H1 (cell line): ENCODE results near the gene ZNF512. TPM values are rescaled to one million over a fixed set of nuclear protein-coding genes. Genes with fewer than 3 reads are reported as not detected.

Source experiments
- CTCF ChIA-PET: fragments of 300-600 bp; sonication (Branson Sonifier 250); formaldehyde crosslinking; loops from one replicate; lab custom pipeline; 2021; ENCODE audit not compliant: partially characterized antibody; lab: Charles Lee
- POLR2A ChIA-PET: fragments of 300-600 bp; sonication (Branson Sonifier 250); formaldehyde crosslinking; loops from one replicate; lab custom pipeline; 2021; ENCODE audit warnings: inconsistent platforms; ENCODE audit not compliant: partially characterized antibody; lab: Charles Lee
- DNase-seq, 2 experiments: peaks; one replicate each; pipeline versions ENCODE4 v3.0.0 to v3.0.0-alpha.2; 2010 to 2022; ENCODE audit warnings: low spot score in 2 of 2, low read depth in 1 of 2, mixed read lengths in 1 of 2
- FAIRE-seq: peaks from 2 replicates; lab custom pipeline; 2011; peaks lifted over from hg19 to GRCh38; lab: Jason Lieb, UNC
- H2AFZ ChIP-seq: 2 replicates; pipeline ENCODE4 v1.8.1; 2012; ENCODE audit warnings: low read length, inconsistent platforms
- H2AK5ac ChIP-seq: 2 replicates; pipeline ENCODE4 v1.6.1; 2013; ENCODE audit warnings: low read depth, low read length
- H2BK120ac ChIP-seq: replicated peaks from 2 replicates; pipeline ENCODE3; 2013; ENCODE audit warnings: low read depth, low read length, inconsistent platforms
- H2BK12ac ChIP-seq: 2 replicates; pipeline ENCODE4 v1.6.1; 2013; ENCODE audit warnings: low read depth, low read length
- H2BK15ac ChIP-seq: 2 replicates; pipeline ENCODE4 v1.6.1; 2013; ENCODE audit warnings: low read length
- H2BK20ac ChIP-seq: 2 replicates; pipeline ENCODE4 v1.6.1; 2013; ENCODE audit warnings: low read length
- H2BK5ac ChIP-seq: 2 replicates; pipeline ENCODE4 v1.6.1; 2013; ENCODE audit warnings: low read depth, low read length
- H3K14ac ChIP-seq: 2 replicates; pipeline ENCODE4 v1.6.1; 2013; ENCODE audit warnings: inconsistent platforms; ENCODE audit not compliant: insufficient read length
- H3K18ac ChIP-seq: 2 replicates; pipeline ENCODE4 v1.6.1; 2013; ENCODE audit warnings: low read length; ENCODE audit errors: extremely low read depth
- H3K23ac ChIP-seq: 2 replicates; pipeline ENCODE4 v1.6.1; 2013; ENCODE audit warnings: inconsistent platforms; ENCODE audit not compliant: insufficient read length
- H3K23me2 ChIP-seq: 2 replicates; pipeline ENCODE4 v1.6.1; 2013; ENCODE audit warnings: low read depth, low read length
- H3K27ac ChIP-seq: 2 replicates; pipeline ENCODE4 v1.6.1; 2011; ENCODE audit warnings: low read depth, low read length, inconsistent platforms
- H3K27me3 ChIP-seq, 4 experiments: replicated peaks in 1 of 4; 1 replicate in 1 of 4; 2 replicates in 3 of 4; pipeline versions ENCODE4 v1.6.1 to v1.8.1; 2011 to 2013; ENCODE audit warnings: low read length in 3 of 4, mild to moderate bottlenecking in 3 of 4, inconsistent platforms in 2 of 4, mixed read lengths in 2 of 4, moderate library complexity in 1 of 4; ENCODE audit not compliant: control insufficient read depth in 3 of 4, insufficient read depth in 3 of 4; ENCODE audit errors: extremely low read depth in 1 of 4
- H3K36me3 ChIP-seq, 4 experiments: 2 replicates each; pipeline versions ENCODE4 v1.6.1 to v1.8.1; 2011 to 2013; ENCODE audit warnings: mild to moderate bottlenecking in 4 of 4, low read length in 3 of 4, moderate library complexity in 2 of 4, control low read depth in 1 of 4, inconsistent platforms in 1 of 4; ENCODE audit not compliant: insufficient read depth in 4 of 4, control insufficient read depth in 2 of 4
- H3K4ac ChIP-seq: replicated peaks from 2 replicates; pipeline ENCODE3; 2013; ENCODE audit warnings: low read length, low read depth, mixed read lengths, inconsistent platforms; ENCODE audit not compliant: insufficient read length
- H3K4me1 ChIP-seq, 4 experiments: replicated peaks in 1 of 4; 1 replicate in 1 of 4; 2 replicates in 3 of 4; pipeline versions ENCODE4 v1.6.1 to v1.8.1; 2011 to 2013; ENCODE audit warnings: low read length in 3 of 4, inconsistent platforms in 2 of 4, mixed read lengths in 1 of 4; ENCODE audit not compliant: insufficient read depth in 4 of 4, control insufficient read depth in 3 of 4
- H3K4me2 ChIP-seq, 2 experiments: 2 replicates each; pipeline versions ENCODE4 v1.6.1 to v1.8.1; 2011 to 2013; ENCODE audit warnings: low read depth in 2 of 2, low read length in 2 of 2, control low read depth in 1 of 2, inconsistent platforms in 1 of 2, mild to moderate bottlenecking in 1 of 2; ENCODE audit not compliant: insufficient read depth in 1 of 2
- H3K4me3 ChIP-seq, 4 experiments: fragments of 200-600, 300-600 bp in 1 of 4; sonication (generic), shearing (Covaris generic), sonication (Bioruptor Twin) in 1 of 4; 2 replicates each; pipeline versions ENCODE4 v1.5.1 to v1.8.1; 2011 to 2016; ENCODE audit warnings: low read length in 4 of 4, low read depth in 3 of 4, control low read depth in 2 of 4, inconsistent platforms in 2 of 4, mild to moderate bottlenecking in 2 of 4, mixed read lengths in 1 of 4, moderate library complexity in 1 of 4; ENCODE audit not compliant: insufficient read depth in 2 of 4; ENCODE audit errors: extremely low read depth in 1 of 4
- H3K56ac ChIP-seq: replicated peaks from 2 replicates; pipeline ENCODE3; 2013; ENCODE audit warnings: low read depth, mild to moderate bottlenecking, mixed read lengths, low read length, inconsistent platforms; ENCODE audit not compliant: insufficient read length
- H3K79me1 ChIP-seq: 2 replicates; pipeline ENCODE4 v1.6.1; 2013; ENCODE audit warnings: low read depth, low read length, control low read depth
- H3K79me2 ChIP-seq, 2 experiments: 2 replicates each; pipeline versions ENCODE4 v1.6.1 to v1.8.1; 2012 to 2013; ENCODE audit warnings: low read length in 2 of 2, mild to moderate bottlenecking in 2 of 2, inconsistent platforms in 1 of 2; ENCODE audit not compliant: insufficient read depth in 2 of 2, control insufficient read depth in 1 of 2
- H3K9ac ChIP-seq, 4 experiments: replicated peaks in 1 of 4; 1 replicate in 1 of 4; 2 replicates in 3 of 4; pipeline versions ENCODE4 v1.6.1 to v1.8.1; 2011 to 2013; ENCODE audit warnings: low read depth in 3 of 4, low read length in 3 of 4, control low read depth in 2 of 4, mild to moderate bottlenecking in 2 of 4, moderate library complexity in 2 of 4, inconsistent platforms in 1 of 4; ENCODE audit errors: extremely low read depth in 1 of 4
- H3K9me3 ChIP-seq, 2 experiments: 2 replicates each; pipeline versions ENCODE4 v1.6.1 to v1.8.1; 2012 to 2013; ENCODE audit warnings: mild to moderate bottlenecking in 2 of 2, moderate library complexity in 2 of 2, control low read depth in 1 of 2, inconsistent platforms in 1 of 2, low read depth in 1 of 2, low read length in 1 of 2, mixed read lengths in 1 of 2; ENCODE audit not compliant: insufficient read depth in 2 of 2
- H4K20me1 ChIP-seq, 2 experiments: replicated peaks in 1 of 2; 2 replicates each; pipeline versions ENCODE3 to v1.8.1; 2011 to 2013; ENCODE audit warnings: inconsistent platforms in 2 of 2, low read length in 2 of 2, mild to moderate bottlenecking in 1 of 2; ENCODE audit not compliant: insufficient read depth in 2 of 2, control insufficient read depth in 1 of 2
- H4K5ac ChIP-seq: 2 replicates; pipeline ENCODE4 v1.6.1; 2013; ENCODE audit warnings: low read length, low read depth, mixed read lengths, inconsistent platforms; ENCODE audit not compliant: insufficient read length
- H4K8ac ChIP-seq: 2 replicates; pipeline ENCODE4 v1.8.0; 2013; ENCODE audit warnings: mild to moderate bottlenecking, moderate library complexity, low read length, inconsistent platforms; ENCODE audit not compliant: insufficient read depth; ENCODE audit errors: extremely low read depth
- H4K91ac ChIP-seq: replicated peaks from 2 replicates; pipeline ENCODE3; 2013; ENCODE audit warnings: low read length, mixed read lengths, inconsistent platforms; ENCODE audit not compliant: insufficient read length
- RXRA ChIP-seq: IDR thresholded peaks from 2 replicates; pipeline ENCODE4 v1.6.1; 2011; ENCODE audit warnings: low read depth, mild to moderate bottlenecking, low read length, moderate library complexity; ENCODE audit not compliant: insufficient read depth
- SUZ12 ChIP-seq: fragments of 200-600 bp; sonication (generic); IDR thresholded peaks from 2 replicates; pipeline ENCODE4 v1.6.1; 2012; ENCODE audit warnings: mild to moderate bottlenecking, inconsistent platforms, low read length, moderate library complexity, mixed read lengths
- WGBS, 2 experiments: shearing (Covaris generic) in 1 of 2; methylation state at CpG; one replicate each; pipeline versions ENCODE4 v1.1.6 to v1.1.7; 2013 to 2015; ENCODE audit warnings: low lambda C conversion rate in 2 of 2, mixed read lengths in 2 of 2, inconsistent platforms in 1 of 2, low coverage in 1 of 2, missing lambda C conversion rate in 1 of 2; ENCODE audit not compliant: insufficient replicate concordance in 2 of 2, insufficient coverage in 1 of 2, insufficient read length in 1 of 2; ENCODE audit errors: extremely low coverage in 1 of 2, missing lambda C conversion rate in 1 of 2; 5-methylcytosine and 5-hydroxymethylcytosine counted together
- polyA plus RNA-seq, 7 experiments: library from polyadenylated mRNA; depleted of rRNA in 3 of 7; stranded (reverse) in 5 of 7; unstranded in 2 of 7; fragments of >200 nt in 5 of 7; fragments of 200-250 nt in 2 of 7; gene quantifications; 1 replicate in 5 of 7; 2 replicates in 1 of 7; 4 replicates in 1 of 7; pipeline versions ENCODE4 v1.2.1 to v1.2.3, GENCODE V29; 2011 to 2013; ENCODE audit warnings: missing spikeins in 2 of 7, mixed read lengths in 2 of 7
- total RNA-seq: library from RNA; stranded (reverse); fragmentation: NEBNext Ultra II Directional; extraction: Animal tissue kit (Norgen Biotek cat#: 25700); gene quantifications from 2 replicates; pipeline ENCODE4 v1.2.1, GENCODE V29; 2021
- TF ChIP-seq, protein P1 (sequence below): IDR thresholded peaks from 2 replicates; pipeline ENCODE4 v1.6.1; 2012; ENCODE audit warnings: low read length, inconsistent platforms

Gene ZNF512
- total and polyA plus RNA-seq, 2 of the 8 experiments (the other 6 are each of a cell fraction or from before 2014, with no cell fraction given): 17.6 to 37.9 TPM

DNA sequence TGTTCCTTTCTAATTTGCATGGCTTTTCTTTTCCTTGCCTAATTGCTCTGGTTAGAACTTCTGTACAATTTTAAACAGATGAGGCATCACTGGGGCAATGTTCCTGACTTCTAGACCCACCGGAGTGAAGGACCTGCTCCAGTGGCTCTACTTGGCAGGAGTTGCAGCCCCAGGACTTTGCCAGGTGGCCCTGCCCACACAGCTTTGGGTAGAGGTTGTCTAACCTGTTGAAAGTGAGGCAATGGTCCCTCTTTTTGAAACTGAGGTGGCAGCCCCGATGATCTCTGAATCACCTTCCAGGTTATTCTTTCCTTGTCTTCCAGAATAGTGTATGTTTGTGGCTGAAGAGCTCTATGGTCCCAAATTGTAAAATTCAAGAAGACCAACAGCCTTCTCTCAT is 29.9 kb upstream of the ZNF512 start:
- no peak overlapping the region for H2BK12ac ChIP-seq
- H2BK20ac ChIP-seq: no peak overlapping the region
- H3K79me1 ChIP-seq: no peaks in the 10 kb centered on the region
- H3K4me1 ChIP-seq: no peaks in the 10 kb centered on the region
- H2AK5ac ChIP-seq: no peak overlapping the region
- H3K18ac ChIP-seq: no peak overlapping the region
- no peaks in the 10 kb centered on the region; a peak in 1 of 7 replicates for H3K27me3 ChIP-seq
- ChIA-PET CTCF (interaction anchor here (1.0 kb wide), 1 partner anchor 17 kb away, joined by 3 read pairs; no protein-coding TSS in a partner anchor), POLR2A (no interaction called here)
- H4K8ac ChIP-seq: no peak overlapping the region
- H3K4me3 ChIP-seq: no peak overlapping the region
- H3K36me3 ChIP-seq: no peaks in the 10 kb centered on the region
- no peak overlapping the region for H3K27ac ChIP-seq
- H4K20me1 ChIP-seq: no peaks in the 10 kb centered on the region
- H4K91ac ChIP-seq: no peak overlapping the region
- no peak overlapping the region for H3K56ac ChIP-seq
- no peaks in the 10 kb centered on the region; a peak in 1 of 4 replicates for H3K9me3 ChIP-seq
- no peak overlapping the region for H2BK120ac ChIP-seq
- DNase-seq: no peak
- H4K5ac ChIP-seq: no peak overlapping the region
- no peaks in the 10 kb centered on the region for H3K79me2 ChIP-seq
- FAIRE-seq: no peak
- no peak overlapping the region for H3K4ac ChIP-seq
- H3K14ac ChIP-seq: no peak overlapping the region
- H2BK15ac ChIP-seq: no peak overlapping the region
- no peaks in the 10 kb centered on the region for H3K23me2 ChIP-seq
- no peak overlapping the region for H2AFZ ChIP-seq
- H3K9ac ChIP-seq: no peak overlapping the region
- no peak overlapping the region for H3K4me2 ChIP-seq
- H3K23ac ChIP-seq: no peak overlapping the region
- no peak overlapping the region for H2BK5ac ChIP-seq
- 88% methylated on average over 2 of the region's 2 CpGs; no CpG with 5 or more reads in 1 of the 2 experiments for WGBS, 2 experiments
- TF ChIP-seq RXRA (no peak), SUZ12 (no peak)
- TF ChIP-seq, protein P1, sequence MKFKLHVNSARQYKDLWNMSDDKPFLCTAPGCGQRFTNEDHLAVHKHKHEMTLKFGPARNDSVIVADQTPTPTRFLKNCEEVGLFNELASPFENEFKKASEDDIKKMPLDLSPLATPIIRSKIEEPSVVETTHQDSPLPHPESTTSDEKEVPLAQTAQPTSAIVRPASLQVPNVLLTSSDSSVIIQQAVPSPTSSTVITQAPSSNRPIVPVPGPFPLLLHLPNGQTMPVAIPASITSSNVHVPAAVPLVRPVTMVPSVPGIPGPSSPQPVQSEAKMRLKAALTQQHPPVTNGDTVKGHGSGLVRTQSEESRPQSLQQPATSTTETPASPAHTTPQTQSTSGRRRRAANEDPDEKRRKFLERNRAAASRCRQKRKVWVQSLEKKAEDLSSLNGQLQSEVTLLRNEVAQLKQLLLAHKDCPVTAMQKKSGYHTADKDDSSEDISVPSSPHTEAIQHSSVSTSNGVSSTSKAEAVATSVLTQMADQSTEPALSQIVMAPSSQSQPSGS: no peak
